Measurements from ENCODE around the gene PSMB8. TPM values are rescaled to one million over a fixed set of nuclear protein-coding genes. Genes with fewer than 3 reads are reported as not detected.

PSMB8 gene
- total and polyA plus RNA-seq, 2 of the 8 experiments (the other 6 are each of a cell fraction or from before 2014, with no cell fraction given) = 18.4 to 43.0 TPM

GRCh38 chr6:32867554-32868256 is 23.9 kb upstream of the PSMB8 start (continued):
- TF ChIP-seq CTCF (IDR thresholded peaks at IDR 0.05; ENCODE audit: control extremely low read depth in 1 of 3, insufficient read depth in 1 of 3, low read depth in 1 of 3, low read length in 3 of 3) (no peak), CBX8 (IDR thresholded peaks at IDR 0.05; ENCODE audit: borderline replicate concordance, low read depth, low read length) (no peak), KDM4A (IDR thresholded peaks at IDR 0.05; ENCODE audit: low read depth, low read length, severe bottlenecking) (no peak), MAFK (IDR thresholded peaks at IDR 0.05; ENCODE audit: low read depth, low read length) (no peak), ASH2L (IDR thresholded peaks at IDR 0.05; ENCODE audit: low read length) (no peak), KDM1A (IDR thresholded peaks at IDR 0.05; ENCODE audit: borderline replicate concordance, low read length) (no peak), EP300 (IDR thresholded peaks at IDR 0.05; ENCODE audit: borderline replicate concordance in 1 of 2, low read depth in 2 of 2, low read length in 2 of 2) (no peak), RXRA (IDR thresholded peaks at IDR 0.05; ENCODE audit: insufficient read depth, low read depth, low read length) (no peak), JUND (IDR thresholded peaks at IDR 0.05; ENCODE audit: low read length) (no peak), ATF2 (IDR thresholded peaks at IDR 0.05; ENCODE audit: low read length) (no peak)
